HG03442 (cell line): ENCODE data around the gene CIB2.

ENCODE experiments used
- ATAC-seq: cut with Tn5 transposase; IDR thresholded peaks from one replicate; pipeline ENCODE4 v1.9.1; 2021; ENCODE audit warnings: mild to moderate bottlenecking, moderate library complexity; ENCODE audit not compliant: unreplicated experiment

Gene CIB2

DNA sequence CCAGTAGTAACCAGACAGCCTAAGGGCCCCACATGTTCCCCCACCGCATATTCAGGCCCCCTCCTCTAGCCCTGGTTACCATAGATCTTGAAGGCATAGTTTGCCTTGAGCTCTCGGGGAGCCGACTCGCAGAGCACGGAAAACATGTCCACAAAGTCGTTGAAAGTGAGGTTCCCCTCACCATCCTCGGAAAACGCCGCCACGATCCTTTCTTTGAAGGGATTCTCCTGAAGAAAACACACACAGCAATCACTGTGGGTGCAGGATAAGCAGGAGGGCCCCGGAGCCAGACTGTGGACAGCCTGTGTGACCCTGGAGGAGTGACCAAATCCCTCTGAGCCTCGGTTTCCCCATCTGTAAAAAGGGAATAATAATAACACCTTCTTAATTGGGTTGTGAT, 22.1 kb downstream of the CIB2 start:
- ATAC-seq, result no peak

DNA sequence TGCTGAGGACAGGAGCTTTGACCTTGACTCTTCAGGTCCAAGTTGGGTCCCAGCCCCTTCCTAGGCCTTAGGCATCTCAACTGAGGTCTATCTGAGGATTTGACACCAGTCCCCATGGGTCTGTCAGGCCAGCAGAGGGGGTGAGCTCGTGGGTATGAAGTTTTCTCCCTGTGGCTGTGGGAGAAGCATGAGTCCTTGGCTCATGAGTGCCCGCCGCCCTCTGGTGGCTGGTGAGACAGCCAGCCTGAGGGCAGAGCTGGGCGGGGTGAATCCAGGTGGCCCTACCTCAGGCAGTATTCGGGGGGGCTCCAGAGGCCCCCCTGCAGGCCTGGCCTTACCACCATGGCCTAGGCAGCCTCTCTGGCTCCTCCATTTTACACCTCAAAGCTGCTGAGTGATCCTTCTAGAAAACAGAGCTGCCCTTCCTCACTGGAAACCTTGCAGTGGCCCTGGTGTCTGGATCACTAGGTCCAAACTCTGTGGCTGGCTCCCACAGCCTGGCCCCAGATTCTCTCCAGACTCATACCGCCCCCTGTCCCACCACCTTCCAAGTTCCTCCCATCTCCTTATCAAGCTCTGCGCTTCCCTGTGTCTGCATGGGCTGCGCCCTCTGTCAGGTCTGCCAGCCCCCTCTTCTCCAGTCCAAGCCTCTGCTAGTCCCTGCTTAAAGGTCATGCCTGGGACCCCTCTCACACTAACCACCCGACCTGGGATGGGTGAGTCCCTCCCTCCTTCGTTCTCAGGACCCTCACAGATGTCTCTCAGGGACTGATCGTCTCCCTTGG, 22.8 kb downstream of the CIB2 start:
- peak; percentile 46 for ATAC-seq

DNA sequence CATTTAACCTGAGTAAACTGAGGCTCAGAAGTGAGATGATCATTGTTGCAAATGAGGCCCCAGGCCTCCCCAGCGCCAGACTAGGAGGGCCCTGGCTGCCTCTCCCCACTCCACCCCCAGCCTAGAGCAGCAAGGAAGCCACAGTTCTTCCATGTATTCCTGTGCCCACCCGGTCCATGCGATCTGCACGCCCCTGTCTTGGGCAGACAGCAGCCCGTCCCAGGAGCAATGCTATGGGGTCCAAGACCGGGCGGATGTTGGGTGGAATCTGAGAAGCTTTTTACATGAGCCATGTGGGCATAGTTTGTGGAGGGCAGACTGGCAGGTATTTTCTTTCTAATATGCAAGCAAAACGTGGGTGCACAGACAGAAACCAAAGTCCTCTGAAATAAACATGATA, 23.8 kb downstream of the CIB2 start:
- no peak for ATAC-seq

DNA sequence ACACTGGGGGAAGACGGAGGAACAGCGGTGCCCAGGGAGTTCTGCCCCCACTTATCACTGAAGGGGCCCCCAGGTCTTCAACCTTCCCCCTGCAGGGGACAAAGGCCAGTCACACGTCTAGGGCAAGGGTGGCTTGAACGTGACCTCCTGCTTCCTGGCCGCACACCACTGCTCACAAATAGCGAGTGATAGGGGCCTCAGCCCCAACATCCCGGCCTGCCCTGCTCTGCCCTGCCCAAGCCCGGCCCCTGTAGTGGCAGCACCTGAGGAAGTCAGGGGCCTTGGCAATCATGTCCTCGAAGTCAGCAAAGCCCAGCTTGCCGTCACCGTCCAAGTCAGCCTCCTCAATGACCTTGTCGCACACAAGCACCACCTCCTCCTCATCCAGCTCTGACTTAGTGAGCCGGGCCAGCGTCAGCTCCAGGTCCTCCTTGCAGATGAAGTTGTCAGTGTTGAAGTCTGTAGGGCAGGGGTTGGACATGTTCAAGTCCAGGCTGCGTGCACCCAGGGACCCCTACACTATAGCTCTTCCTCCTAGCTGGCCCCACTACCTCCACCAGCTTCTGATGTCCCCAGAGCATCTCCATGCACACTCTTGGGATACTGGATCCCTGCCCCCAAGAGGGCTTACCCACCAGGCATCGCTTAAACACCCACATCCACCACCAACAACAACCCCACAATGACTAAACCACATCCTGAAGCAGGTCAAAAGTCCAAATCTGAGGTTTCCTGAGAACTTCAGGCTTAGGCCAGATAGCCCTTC, 25.6 kb downstream of the CIB2 start:
- ATAC-seq, result no peak

DNA sequence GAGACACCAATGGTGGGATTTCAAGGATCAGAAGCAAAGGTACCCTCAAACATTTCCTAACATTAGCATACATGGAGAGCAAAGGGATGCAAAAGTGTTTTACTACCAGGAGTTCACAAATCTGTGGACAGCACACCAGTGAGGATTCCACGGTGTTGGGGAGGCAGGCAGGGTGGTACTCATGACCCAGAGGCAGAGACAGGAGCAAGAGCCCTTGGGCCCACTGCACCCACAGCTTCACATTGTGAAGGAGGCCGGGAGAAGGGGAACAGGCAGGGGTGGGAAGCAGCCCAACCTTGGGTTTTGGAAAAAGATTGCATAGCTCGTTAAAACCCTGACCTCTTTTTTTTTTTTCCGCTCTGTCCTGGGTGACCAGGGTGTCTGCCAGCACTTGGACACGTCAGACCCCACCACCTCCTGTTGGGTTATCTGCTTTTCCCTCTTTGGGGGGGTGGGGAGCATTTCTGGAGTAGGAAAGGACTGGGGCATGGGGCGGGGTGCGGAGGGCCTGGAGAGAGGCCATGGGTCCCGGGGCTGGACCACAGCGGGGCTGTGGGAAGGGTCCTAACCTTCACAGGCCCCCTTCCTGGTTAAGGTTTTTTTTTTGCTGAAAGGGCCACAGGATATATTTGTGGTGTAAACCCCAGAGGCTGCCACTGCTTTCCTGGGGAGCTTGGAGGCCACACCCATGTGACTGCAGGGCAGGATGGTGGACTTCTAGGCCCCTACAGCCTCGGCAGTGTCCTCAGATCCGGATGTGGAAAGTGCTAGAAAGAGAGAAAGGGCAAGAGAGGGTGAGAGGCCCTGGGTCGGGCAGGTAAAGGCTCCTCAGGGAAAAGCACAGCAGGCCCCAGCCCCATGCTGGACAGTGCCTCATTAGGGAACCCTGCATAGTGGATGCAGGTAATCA, 26.4 kb downstream of the CIB2 start:
- ATAC-seq, result no peak

DNA sequence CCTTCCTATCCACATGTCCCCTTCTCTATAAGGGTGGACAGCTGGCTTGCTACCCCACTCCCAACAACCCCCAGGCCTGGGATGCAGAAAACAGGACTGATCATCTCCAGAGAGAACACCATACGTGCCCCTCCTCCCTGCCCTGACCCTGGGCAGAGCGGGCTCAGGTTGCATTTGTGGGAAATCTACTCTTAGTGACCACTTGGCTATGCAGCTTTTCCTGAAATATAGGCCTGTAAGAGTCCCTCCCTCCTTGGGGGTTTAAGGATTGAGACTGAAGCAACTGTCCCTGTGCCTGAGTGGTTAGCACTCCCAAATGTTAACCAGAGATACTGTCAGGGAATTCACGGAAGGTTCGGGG, 27.1 kb downstream of the CIB2 start:
- ATAC-seq, result no peak

DNA sequence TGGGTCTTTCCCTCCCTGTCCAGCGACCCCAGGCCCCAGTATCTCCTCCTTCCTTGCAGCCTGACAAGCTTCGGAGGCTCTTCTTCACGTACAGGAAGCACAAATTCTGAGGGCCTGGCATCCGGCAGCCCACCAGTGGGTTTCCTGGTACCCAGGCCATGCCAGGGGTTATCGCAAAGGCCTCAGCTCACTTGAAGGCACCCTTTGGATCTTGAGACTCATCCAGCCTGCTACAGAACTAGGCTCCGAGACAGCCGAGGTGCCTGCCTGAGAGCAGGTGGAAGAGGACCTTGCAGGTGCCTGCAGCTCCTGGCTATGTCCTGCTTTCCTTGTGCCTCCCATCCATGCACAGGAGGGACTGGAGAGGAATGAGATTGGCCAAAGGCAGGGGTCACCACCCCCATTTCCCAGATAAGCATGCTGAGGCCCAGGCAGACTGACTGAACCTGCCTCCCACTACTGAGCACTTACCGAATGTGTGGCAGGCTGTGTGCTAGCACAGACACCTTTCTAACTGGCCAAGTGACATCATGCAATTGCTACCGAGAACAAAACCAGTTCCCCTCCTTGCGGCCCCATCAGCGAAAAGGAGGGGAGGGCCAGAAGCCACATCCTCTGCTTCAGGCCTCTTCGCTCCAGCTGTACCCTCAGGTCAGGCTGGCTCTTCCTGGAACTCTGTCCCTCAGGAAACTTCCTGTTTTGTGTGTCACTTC, 27.7 kb downstream of the CIB2 start:
- peak; percentile 73 for ATAC-seq

DNA sequence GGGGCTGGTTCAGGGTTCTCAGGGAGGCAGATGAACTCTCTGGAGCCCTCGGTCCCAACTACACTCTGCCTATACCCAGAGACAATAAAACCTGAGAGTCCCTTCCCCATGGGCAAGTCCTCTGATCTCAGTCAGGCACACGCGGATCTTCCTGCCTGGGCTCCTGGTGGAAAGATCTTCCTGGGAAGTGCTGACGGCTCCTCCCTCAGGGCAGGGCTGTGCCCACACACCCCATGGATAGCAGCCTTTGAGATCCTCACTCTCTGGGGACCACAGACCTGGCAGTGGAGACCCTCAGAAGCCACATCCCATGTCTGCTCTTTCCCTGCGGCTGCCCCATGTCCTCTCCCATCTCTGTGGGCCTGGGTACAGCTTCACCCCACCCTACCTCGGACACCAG, 28.5 kb downstream of the CIB2 start:
- no peak for ATAC-seq

DNA sequence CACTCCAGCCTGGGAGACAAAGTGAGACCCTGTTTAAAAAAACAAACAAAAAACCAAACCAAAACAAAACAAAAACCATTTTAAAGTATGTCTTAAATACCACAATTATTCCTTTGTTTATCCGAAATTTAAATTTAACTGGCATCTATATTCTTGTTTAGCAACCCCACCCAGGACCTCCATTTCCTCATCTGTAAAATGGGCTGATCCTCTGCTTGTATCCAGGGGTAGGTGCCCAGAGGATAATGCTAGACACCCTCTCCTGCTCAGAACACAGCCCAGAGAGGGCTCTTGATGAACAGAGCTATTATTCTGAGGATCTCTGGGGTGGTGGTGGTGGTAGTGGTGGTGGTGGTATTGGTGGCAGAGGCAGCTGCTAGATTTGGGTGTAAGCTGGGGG, 29.0 kb downstream of the CIB2 start:
- ATAC-seq, result no peak

DNA sequence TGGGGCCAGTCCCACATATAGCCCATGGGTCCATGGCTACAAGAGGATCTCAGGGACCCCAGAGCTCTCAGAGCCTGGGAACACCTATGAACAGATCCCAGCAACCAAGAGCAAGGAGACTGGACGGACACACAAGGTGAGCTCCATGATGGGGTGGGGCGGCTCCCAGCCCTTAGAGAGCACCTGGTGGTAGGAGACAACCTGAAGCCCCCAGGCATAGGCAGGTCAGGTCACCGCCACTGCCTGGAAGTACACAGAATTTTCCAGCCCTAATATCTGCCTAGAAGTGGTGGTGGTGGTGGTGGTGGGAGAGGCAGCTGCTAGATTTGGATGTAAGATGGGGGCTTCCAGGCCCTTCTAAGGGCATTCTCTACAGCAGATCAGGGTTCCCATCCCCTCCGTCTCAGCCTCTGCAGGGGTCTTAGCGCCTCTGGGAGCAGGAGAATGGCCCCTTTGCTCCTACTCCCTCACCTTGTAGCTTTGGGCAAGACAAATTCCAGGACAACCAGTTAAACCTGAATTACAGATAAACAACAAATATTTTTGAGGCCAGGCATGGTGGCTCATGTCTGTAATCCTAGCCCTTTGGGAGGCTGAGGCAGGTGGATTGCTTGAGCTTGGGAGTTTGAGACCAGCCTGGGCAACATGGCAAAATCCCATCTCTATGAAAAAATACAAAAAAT, 29.7 kb downstream of the CIB2 start:
- ATAC-seq, result no peak

DNA sequence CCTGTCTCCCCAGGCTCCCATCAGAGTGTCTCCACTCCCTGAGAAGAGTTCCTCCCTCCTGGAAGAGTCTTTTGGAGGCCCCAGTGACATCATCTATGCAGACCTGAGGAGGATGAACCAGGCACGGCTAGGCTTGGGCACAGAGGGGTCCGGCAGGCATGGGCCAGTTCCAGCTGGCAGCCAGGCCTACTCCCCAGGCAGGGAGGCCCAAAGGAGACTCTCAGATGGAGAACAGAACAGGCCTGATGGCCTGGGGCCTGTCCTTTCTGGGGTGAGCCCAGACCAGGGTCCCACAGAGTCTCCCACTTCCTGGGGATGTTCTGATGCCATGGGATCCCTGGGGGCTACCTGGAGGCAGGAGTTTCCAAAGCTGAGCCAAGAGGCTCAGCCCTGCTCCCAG, 30.4 kb downstream of the CIB2 start:
- no peak for ATAC-seq

DNA sequence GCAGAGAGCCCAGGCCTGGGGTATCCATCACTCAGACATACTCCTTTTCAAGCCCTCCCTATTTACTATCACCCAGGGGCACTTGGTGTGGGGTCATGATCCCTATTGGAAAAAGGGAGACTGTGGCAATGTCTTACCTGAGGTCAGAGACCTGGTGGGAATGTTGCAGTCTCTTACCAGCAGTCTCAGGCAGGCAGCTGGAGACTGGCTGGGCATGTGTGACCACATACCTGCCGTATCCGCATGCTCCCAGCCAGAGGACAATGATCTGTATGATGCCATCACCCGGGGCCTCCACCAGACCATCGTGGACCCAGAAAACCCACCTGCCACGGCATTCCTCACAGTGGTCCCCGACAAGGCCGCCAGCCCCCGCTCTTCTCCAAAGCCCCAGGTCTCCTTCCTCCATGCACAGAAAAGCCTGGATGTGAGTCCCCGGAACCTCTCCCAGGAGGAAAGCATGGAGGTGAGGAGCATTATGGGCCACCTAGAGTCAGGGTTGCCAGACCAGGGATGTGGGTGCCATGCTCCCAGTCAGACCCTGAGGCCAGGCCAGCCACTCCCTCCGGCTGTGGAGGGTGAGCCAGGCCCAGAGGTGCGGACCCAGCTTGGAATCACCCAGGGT, 33.0 kb downstream of the CIB2 start:
- no peak for ATAC-seq

DNA sequence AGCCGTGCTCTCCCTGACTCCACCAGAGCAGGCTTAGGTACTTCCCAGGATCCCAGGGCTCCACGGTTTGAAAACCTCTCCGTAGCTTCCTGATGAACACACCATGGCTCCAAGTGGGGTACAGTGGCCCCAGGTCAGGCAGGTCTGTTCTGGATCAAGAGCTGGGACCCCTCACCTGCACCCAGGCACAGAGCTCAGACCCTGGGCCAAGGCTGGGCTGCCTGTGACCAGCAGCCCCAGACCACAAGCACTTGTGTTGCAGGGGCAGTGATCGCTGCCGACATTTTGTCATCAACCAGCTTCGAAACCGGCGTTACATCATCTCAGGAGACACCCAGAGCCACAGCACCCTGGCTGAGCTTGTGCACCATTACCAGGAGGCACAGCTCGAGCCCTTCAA, 33.6 kb downstream of the CIB2 start:
- ATAC-seq, result no peak

DNA sequence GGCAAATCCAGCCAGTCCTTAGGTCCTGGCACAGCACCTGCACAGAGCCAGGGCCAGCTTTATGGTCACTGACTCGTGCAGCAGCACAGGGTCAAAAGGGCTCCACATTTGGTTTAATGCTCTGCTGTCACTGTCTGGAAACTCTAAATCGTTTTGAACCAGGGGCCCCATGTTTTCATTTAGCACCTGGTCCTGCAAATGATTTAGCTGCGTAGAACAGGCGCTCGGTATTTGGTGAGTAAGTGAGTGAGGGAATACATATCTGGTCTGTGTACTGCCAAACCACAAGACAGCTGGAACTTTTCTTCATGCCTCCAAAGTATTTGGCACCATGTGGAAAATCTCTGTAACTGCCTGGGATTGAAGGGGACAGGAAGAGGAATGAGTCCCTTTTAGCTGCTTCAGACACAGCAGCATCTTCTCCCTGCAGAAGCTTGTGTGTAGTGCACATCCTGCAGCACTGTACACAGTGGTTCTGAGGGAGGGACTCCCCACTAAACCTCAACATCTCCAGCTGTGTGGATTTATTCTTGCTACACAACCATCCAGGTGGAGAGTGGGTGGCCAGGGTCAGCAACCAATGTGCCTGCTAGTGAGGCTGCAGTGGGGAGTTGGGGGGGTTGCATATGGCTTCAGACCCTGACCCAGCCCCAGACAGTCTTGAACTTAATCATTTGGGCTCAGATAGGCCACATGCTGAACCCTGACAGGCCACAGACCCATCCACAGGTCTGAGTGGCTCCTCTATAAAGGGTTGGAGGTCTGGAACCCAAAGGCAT, 37.8 kb downstream of the CIB2 start:
- no peak for ATAC-seq

DNA sequence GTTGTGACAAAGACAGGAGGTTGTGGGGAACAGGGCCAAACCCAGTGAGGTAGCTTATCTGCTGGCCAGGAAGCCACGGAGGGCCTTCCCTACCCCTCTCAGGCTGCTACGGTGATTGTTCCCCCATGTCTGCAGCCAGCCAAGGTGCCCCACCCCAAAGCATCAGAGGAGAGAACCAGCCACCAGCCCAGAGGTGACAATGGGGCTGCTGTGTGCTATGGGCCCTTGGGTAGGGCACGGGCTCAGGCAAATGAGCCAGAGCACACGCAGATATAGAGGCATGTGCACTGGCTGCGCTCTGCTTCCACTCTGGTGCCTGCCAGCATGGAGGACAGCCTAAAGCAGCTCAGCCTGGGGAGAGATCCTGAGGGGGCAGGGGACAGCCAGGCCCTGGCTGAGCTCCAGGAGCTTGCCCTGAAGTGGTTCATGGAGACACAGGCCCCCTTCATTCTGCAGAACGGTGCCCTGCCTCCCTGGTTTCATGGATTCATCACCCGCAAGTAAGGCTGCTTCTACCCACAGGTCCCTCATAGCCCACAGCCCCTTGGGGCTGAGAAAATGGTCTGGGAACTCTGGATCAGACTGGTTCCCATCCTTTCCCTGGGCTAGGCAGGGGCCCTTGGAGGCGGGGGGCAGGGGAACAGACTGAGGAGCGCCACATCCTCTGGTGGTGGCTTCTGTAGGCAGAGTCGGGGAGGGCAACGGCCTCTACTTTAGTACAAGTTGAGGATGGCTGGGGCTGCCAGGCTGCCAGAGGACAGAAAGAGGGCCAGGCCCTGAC, 38.8 kb downstream of the CIB2 start, which contains the start of gene SH2D7:
TSS of gene SH2D7 (plus strand) at position 301 of the 781 bp plus-strand sequence. CDS start at position 325, 24 bp downstream.
- ATAC-seq, result no peak

DNA sequence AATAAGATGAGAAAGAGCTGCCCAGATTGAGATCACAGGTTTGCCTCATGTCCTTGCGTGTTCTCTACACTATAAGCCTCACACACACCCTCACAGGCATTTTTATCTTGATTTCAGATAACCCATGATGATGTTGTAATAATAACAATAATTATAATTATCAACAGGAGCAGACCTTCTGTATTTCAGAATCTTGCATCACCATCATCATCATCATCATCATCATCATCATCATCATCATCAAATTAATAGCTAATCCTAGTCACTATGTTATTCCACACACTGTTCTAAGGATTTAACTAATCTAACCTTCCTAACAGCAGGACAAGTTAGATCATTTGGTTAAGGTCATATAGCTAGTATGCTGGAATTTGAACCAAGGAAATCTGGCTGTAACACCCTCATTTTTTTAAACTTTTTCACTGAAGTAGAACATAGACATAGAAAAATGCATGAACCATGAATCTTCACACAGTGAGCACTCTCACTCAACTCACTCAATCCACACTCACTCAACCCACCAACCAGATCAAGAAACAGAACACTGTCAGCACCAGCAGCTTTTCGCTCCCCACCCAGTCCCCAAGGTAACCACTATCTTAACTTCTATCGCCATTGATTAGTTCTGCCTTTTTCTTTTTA, 40.7 kb downstream of the CIB2 start:
- ATAC-seq, result no peak

DNA sequence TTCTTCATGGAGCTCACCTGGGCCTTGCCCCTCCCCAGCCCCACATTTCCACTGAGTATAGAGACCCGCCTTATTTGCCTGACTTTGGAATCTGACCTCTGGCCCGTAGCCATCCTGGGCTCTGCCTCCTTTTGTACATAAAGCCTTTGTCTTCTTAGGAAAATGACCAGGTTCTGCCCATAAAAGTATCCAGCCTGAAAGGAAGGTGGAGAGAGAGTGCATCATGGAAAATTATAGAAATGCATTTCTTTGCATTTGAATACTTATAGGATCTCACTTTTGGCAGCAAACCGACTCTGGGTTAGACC, 42.5 kb downstream of the CIB2 start:
- no peak for ATAC-seq
